Body of pancreas (tissue), 4 donors: Measurements from ENCODE around the gene RPP14.

Experiments used
- CTCF ChIP-seq, 7 experiments: fragments of 450-650 bp in 4 of 7; fragments of 200-600 bp in 3 of 7; sonication (generic) in 3 of 7; IDR thresholded peaks; one replicate each; pipeline ENCODE4 v1.5.1; 2016 to 2019; ENCODE audit warnings: antibody characterized with exemption in 7 of 7
- POLR2A ChIP-seq, 3 donors: fragments of 450-650 bp; IDR thresholded peaks; one replicate each; pipeline ENCODE4 v1.6.1; 2016; ENCODE audit warnings: antibody characterized with exemption in 3 of 3, mild to moderate bottlenecking in 2 of 3

DNA sequence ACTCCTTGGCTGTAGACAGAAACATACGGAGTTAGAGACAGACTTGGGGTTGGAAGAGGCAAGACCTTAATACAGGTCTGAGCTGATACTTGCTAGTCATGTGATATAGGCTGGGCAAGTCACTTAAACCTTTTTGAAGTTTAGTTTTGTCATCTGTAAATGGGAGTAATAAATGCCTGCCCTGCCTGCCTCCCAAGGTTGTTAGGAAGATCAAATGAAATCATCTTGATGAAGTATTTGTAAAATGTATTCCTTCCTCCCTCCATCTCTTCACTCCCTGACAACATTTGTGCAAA, 29.6 kb downstream of the RPP14 start:
- no peak for TF ChIP-seq POLR2A (IDR thresholded peaks at IDR 0.05)
- TF ChIP-seq CTCF (IDR thresholded peaks at IDR 0.05) = no peak
